GM13976 (cell line): Measurements from ENCODE around the gene PHACTR1.
A peak's percentile ranks its signal among the peaks of the same experiment; 100 is the strongest.

Experiments used
- DNase-seq: peaks from one replicate; pipeline ENCODE4 v3.0.0; 2012; ENCODE audit warnings: low spot score
- CTCF ChIP-seq: IDR thresholded peaks from 2 replicates; pipeline ENCODE4 v1.5.1; 2012; ENCODE audit warnings: borderline replicate concordance, mild to moderate bottlenecking; ENCODE audit not compliant: insufficient read depth; ENCODE audit errors: extremely low read depth, missing control alignments, control extremely low read depth
- in situ Hi-C: fragments of 300-500 bp; cut with MboI; formaldehyde crosslinking; loops from one replicate; pipeline ENCODE4 v1.12.0; 2022; ENCODE audit warnings: low sequenced_read_pairs, mixed read lengths, inconsistent platforms; ENCODE audit not compliant: unreplicated experiment

The PHACTR1 gene

DNA sequence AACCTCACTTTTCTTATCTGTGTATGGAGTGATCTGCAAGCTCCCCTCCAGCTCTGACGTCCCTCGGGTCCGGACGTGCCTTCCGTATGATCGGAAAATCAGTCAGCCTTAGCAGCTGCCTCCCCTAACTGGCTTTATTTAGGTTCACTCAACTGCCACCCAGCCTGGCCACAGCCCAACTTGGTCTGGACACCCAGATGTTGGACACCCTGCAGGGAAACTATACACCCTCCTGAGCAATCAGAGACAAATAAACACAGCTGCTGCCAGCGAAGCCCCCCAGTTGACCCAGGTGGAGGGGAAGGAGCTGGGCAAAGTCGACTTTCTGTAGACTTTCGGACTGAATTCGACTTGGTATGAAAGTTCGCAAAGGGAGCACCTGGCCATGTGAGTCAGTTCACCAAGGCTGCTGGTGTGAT, 582.8 kb downstream of the PHACTR1 start:
- DNase-seq = no peak
- in situ Hi-C loops = no loop called here
- TF ChIP-seq CTCF = no peak

- in situ Hi-C loops = no loop called here
- TF ChIP-seq CTCF = no peak
- DNase-seq = no peak
Observed at GRCh38 chr6:13299918-13300317, 583.4 kb downstream of the PHACTR1 start.

- no peak for DNase-seq
- no peak for TF ChIP-seq CTCF
- in situ Hi-C loops = no loop called here
Observed at GRCh38 chr6:13300643-13301590, 584.4 kb downstream of the PHACTR1 start.

DNA sequence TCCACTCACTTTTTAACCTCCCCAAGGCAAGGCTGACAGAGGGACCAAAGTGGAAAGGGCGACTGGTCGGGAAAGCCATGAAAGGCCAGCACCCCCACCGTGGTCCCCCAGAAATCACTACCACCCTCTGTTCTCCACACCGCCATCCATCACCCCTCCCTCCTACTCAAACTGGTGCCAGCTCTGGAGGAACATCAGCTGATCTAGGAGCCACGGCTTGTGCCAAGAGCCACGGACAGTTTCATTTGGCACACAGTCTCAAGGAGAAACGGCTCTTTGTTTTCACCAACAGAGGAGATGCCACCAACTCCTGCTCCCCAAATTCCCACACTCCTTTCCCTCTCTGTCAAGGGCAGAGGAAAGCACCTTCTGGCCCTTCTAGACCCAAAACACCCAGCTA, 585.7 kb downstream of the PHACTR1 start:
- no peak for TF ChIP-seq CTCF
- no peak for DNase-seq
- in situ Hi-C loops = no loop called here

- peak; percentile 73 for DNase-seq
- in situ Hi-C loops = no loop called here
- TF ChIP-seq CTCF = no peak
Observed at GRCh38 chr6:13302751-13303667, 586.4 kb downstream of the PHACTR1 start.

DNA sequence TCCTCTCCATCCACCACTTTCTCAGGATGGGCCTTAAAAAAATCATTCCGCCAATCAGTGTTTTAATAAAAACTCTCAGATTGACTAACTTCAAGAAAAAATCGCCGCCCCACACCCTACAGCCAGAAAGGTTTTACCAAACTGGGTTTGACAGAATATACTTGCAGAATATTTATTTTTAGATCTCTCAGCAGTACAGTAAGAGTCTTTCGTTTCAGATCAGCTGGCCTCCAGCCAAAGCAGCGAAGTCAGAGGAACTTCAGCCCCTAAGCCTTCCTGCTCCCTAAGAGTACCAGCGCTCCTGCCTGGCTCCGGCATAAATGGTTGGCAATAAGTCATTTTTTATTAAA, 587.1 kb downstream of the PHACTR1 start:
- TF ChIP-seq CTCF = no peak
- in situ Hi-C loops = no loop called here
- peak; percentile 74 for DNase-seq
